Astrocyte (in vitro differentiated cells and primary cell): ENCODE results near the gene PPP1R12B. TPM values are rescaled to one million over a fixed set of nuclear protein-coding genes. Genes with fewer than 3 reads are reported as not detected.
"Not testable (repeated sequence)": the region's sequence is repeated elsewhere in the genome, so short reads cannot be mapped to it uniquely, and the experiment has no call there.

Source experiments
- DNase-seq: peaks from one replicate; pipeline ENCODE4 v3.0.0-alpha.2; 2010; ENCODE audit warnings: low read depth
- FAIRE-seq: peaks from 2 replicates; lab custom pipeline; 2011; peaks lifted over from hg19 to GRCh38; lab: Jason Lieb, UNC
- H2AFZ ChIP-seq: 2 replicates; pipeline ENCODE4 v1.6.0; 2012; ENCODE audit warnings: low read depth, low read length, inconsistent platforms
- H3K27ac ChIP-seq: 2 replicates; pipeline ENCODE4 v1.5.1; 2011; ENCODE audit warnings: low read depth, low read length, inconsistent platforms
- H3K27me3 ChIP-seq: 2 replicates; pipeline ENCODE4 v1.6.0; 2011; ENCODE audit warnings: low read length, inconsistent platforms; ENCODE audit not compliant: insufficient read depth
- H3K36me3 ChIP-seq: 2 replicates; pipeline ENCODE4 v1.5.1; 2011; ENCODE audit warnings: low read length, inconsistent platforms; ENCODE audit not compliant: insufficient read depth
- H3K4me1 ChIP-seq: 2 replicates; pipeline ENCODE4 v1.5.1; 2011; ENCODE audit warnings: low read length, inconsistent platforms; ENCODE audit not compliant: insufficient read depth
- H3K4me2 ChIP-seq: 2 replicates; pipeline ENCODE4 v1.6.0; 2012; ENCODE audit warnings: low read length, inconsistent platforms
- H3K4me3 ChIP-seq: 2 replicates; pipeline ENCODE4 v1.5.1; 2011; ENCODE audit warnings: low read depth, mild to moderate bottlenecking, low read length, inconsistent platforms; ENCODE audit not compliant: insufficient read depth
- H3K79me2 ChIP-seq: 2 replicates; pipeline ENCODE4 v1.6.0; 2012; ENCODE audit warnings: mild to moderate bottlenecking, low read length, inconsistent platforms; ENCODE audit not compliant: insufficient read depth
- H3K9ac ChIP-seq: 2 replicates; pipeline ENCODE4 v1.6.0; 2012; ENCODE audit warnings: mild to moderate bottlenecking, low read length, inconsistent platforms
- H3K9me3 ChIP-seq: 2 replicates; pipeline ENCODE4 v1.5.1; 2012; ENCODE audit warnings: low read depth, mild to moderate bottlenecking, low read length, inconsistent platforms; ENCODE audit not compliant: insufficient read depth
- H4K20me1 ChIP-seq: 2 replicates; pipeline ENCODE4 v1.6.0; 2012; ENCODE audit warnings: low read length, inconsistent platforms; ENCODE audit not compliant: insufficient read depth
- H3K27ac Mint-ChIP-seq: one replicate; pipeline ENCODE4 v1.8.0; 2021; ENCODE audit warnings: mild to moderate bottlenecking, mixed read lengths; ENCODE audit not compliant: unreplicated experiment
- H3K27me3 Mint-ChIP-seq: one replicate; pipeline ENCODE4 v1.8.0; 2021; ENCODE audit warnings: low read depth, mixed read lengths; ENCODE audit not compliant: unreplicated experiment
- H3K36me3 Mint-ChIP-seq: one replicate; pipeline ENCODE4 v1.8.0; 2021; ENCODE audit warnings: low read depth, mixed read lengths; ENCODE audit not compliant: unreplicated experiment
- H3K4me1 Mint-ChIP-seq: one replicate; pipeline ENCODE4 v1.8.0; 2021; ENCODE audit warnings: low read depth, mixed read lengths; ENCODE audit not compliant: unreplicated experiment
- H3K4me3 Mint-ChIP-seq: one replicate; pipeline ENCODE4 v1.8.0; 2021; ENCODE audit warnings: mild to moderate bottlenecking, moderate library complexity, mixed read lengths; ENCODE audit not compliant: unreplicated experiment
- H3K9me3 Mint-ChIP-seq: one replicate; pipeline ENCODE4 v1.8.0; 2021; ENCODE audit warnings: mild to moderate bottlenecking, mixed read lengths; ENCODE audit not compliant: unreplicated experiment
- total RNA-seq: library from RNA; stranded (reverse); gene quantifications from 2 replicates; pipeline ENCODE4 v1.2.1, GENCODE V29; 2021

Gene PPP1R12B
- total RNA-seq, 1 donor from 2014 or later = 12.2 TPM

- not testable (repeated sequence) for H3K27ac ChIP-seq, H3K27me3 Mint-ChIP-seq, FAIRE-seq, H3K9me3 ChIP-seq, H3K36me3 Mint-ChIP-seq, H3K9me3 Mint-ChIP-seq, H3K79me2 ChIP-seq, H4K20me1 ChIP-seq, H2AFZ ChIP-seq, H3K27ac Mint-ChIP-seq, H3K36me3 ChIP-seq, H3K4me2 ChIP-seq, DNase-seq, H3K9ac ChIP-seq, H3K4me3 ChIP-seq, H3K4me3 Mint-ChIP-seq, H3K27me3 ChIP-seq
- H3K4me1 ChIP-seq = peaks cover 14% of the 10 kb centered on the region
- peaks cover 17% of the 10 kb centered on the region for H3K4me1 Mint-ChIP-seq
Observed at GRCh38 chr1:202419731-202420130, 71.2 kb downstream of the PPP1R12B start.

- H3K4me3 ChIP-seq, H3K27me3 ChIP-seq, H2AFZ ChIP-seq, H3K36me3 Mint-ChIP-seq, H3K36me3 ChIP-seq, H3K9ac ChIP-seq, H3K79me2 ChIP-seq, H3K9me3 ChIP-seq, H3K27ac ChIP-seq, H4K20me1 ChIP-seq, H3K27ac Mint-ChIP-seq, FAIRE-seq, H3K4me3 Mint-ChIP-seq, H3K27me3 Mint-ChIP-seq, DNase-seq, H3K9me3 Mint-ChIP-seq, H3K4me2 ChIP-seq: not testable (repeated sequence)
- H3K4me1 ChIP-seq = peaks cover 14% of the 10 kb centered on the region
- H3K4me1 Mint-ChIP-seq = peaks cover 17% of the 10 kb centered on the region
Observed at GRCh38 chr1:202420422-202421094, 72.1 kb downstream of the PPP1R12B start.

GRCh38 chr1:202422709-202423108, 74.2 kb downstream of the PPP1R12B start:
- H3K79me2 ChIP-seq, H3K36me3 ChIP-seq, H3K4me1 ChIP-seq, H3K27ac Mint-ChIP-seq, H3K9ac ChIP-seq, H3K4me2 ChIP-seq, H3K4me3 Mint-ChIP-seq, H2AFZ ChIP-seq, H3K36me3 Mint-ChIP-seq, H3K27me3 ChIP-seq, FAIRE-seq, H4K20me1 ChIP-seq, H3K9me3 ChIP-seq, H3K27ac ChIP-seq, H3K9me3 Mint-ChIP-seq, DNase-seq, H3K4me3 ChIP-seq, H3K27me3 Mint-ChIP-seq, H3K4me1 Mint-ChIP-seq: not testable (repeated sequence)

- H3K36me3 Mint-ChIP-seq, H3K27ac Mint-ChIP-seq, H3K27ac ChIP-seq, H3K4me2 ChIP-seq, H3K27me3 Mint-ChIP-seq, H3K79me2 ChIP-seq, H3K4me3 ChIP-seq, H3K9ac ChIP-seq, H3K4me3 Mint-ChIP-seq, H3K36me3 ChIP-seq, H3K9me3 ChIP-seq, DNase-seq, H3K4me1 ChIP-seq, H3K9me3 Mint-ChIP-seq, H2AFZ ChIP-seq, H3K27me3 ChIP-seq, H4K20me1 ChIP-seq, FAIRE-seq: not testable (repeated sequence)
- H3K4me1 Mint-ChIP-seq = peaks cover 14% of the 10 kb centered on the region
Observed at GRCh38 chr1:202424260-202424659, 75.8 kb downstream of the PPP1R12B start.

GRCh38 chr1:202430111-202430510, 81.6 kb downstream of the PPP1R12B start:
- H3K27ac Mint-ChIP-seq, H3K27ac ChIP-seq, H4K20me1 ChIP-seq, H3K9me3 ChIP-seq, H3K79me2 ChIP-seq, DNase-seq, H3K4me1 ChIP-seq, H3K4me2 ChIP-seq, H3K9me3 Mint-ChIP-seq, H3K4me3 Mint-ChIP-seq, H2AFZ ChIP-seq, FAIRE-seq, H3K36me3 ChIP-seq, H3K36me3 Mint-ChIP-seq, H3K27me3 ChIP-seq, H3K4me3 ChIP-seq, H3K27me3 Mint-ChIP-seq, H3K9ac ChIP-seq: not testable (repeated sequence)
- peaks cover 15% of the 10 kb centered on the region for H3K4me1 Mint-ChIP-seq

- not testable (repeated sequence) for H4K20me1 ChIP-seq, H3K4me3 ChIP-seq, H3K36me3 ChIP-seq, FAIRE-seq, H3K4me1 ChIP-seq, H3K4me2 ChIP-seq, H3K27me3 ChIP-seq, H3K79me2 ChIP-seq, H3K36me3 Mint-ChIP-seq, H3K9ac ChIP-seq, DNase-seq, H3K27ac Mint-ChIP-seq, H3K9me3 ChIP-seq, H3K9me3 Mint-ChIP-seq, H2AFZ ChIP-seq, H3K4me3 Mint-ChIP-seq, H3K27ac ChIP-seq, H3K27me3 Mint-ChIP-seq
- H3K4me1 Mint-ChIP-seq = peaks cover 15% of the 10 kb centered on the region
Observed at GRCh38 chr1:202432338-202432737, 83.8 kb downstream of the PPP1R12B start.
